AG04449 (cell line): Measurements from ENCODE around the gene PLEKHS1.
A peak's percentile ranks its signal among the peaks of the same experiment; 100 is the strongest.

Source experiments
- CTCF ChIA-PET: fragments of 350-600 bp; formaldehyde crosslinking; extraction: SDS; loops from one replicate; lab custom pipeline; 2021; ENCODE audit warnings: antibody characterized with exemption; lab: Yijun Ruan, JAX
- POLR2A ChIA-PET: fragments of 400-600, 350-600 bp; formaldehyde crosslinking; extraction: SDS; loops from one replicate; lab custom pipeline; 2020; ENCODE audit warnings: antibody characterized with exemption, inconsistent platforms; lab: Yijun Ruan, JAX
- DNase-seq: peaks from one replicate; pipeline ENCODE4 v3.0.0-alpha.2; 2010; ENCODE audit warnings: low read depth, low spot score
- H3K4me3 ChIP-seq: 2 replicates; pipeline ENCODE4 v1.5.1; 2011; ENCODE audit warnings: low read depth, mild to moderate bottlenecking, control low read depth, low read length
- CTCF ChIP-seq: IDR thresholded peaks from one replicate; pipeline ENCODE4 v1.5.1; 2011; ENCODE audit warnings: mild to moderate bottlenecking, moderate library complexity, low read length, control low read depth, inconsistent platforms; ENCODE audit not compliant: insufficient read depth; ENCODE audit errors: missing control alignments

The PLEKHS1 gene

DNA sequence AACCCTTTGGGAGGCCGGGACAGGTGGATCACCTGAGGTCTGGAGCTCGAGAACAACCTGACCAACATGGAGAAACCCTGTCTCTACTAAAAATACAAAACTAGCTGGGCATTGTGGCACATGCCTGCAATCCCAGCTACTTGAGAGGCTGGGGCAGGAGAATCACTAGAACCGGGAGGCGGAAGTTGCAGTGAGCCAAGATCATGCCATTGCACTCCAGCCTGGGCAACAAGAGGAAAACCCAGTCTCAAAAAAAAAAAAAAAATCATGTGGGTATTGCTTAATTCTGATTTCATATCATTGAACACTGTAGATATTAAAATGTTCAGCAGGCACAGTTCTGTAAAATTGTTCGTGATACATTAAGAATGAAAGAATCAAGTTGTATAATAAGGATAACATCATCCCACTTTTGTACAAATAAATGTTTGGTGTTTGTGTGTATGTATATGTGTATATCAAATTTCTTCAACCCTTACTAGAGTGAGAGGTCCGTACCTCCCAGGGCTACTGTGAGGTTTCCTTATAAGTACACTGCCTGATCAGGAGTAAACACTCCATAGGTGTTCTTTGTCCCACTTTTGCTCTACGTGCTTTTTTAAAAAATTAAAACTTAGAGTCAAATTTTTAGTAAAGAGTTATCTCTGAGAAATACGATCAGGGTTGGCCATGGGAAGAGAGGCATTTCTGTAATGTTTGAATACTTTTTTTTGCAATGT, 31.7 kb downstream of the PLEKHS1 start:
- H3K4me3 ChIP-seq: no peak overlapping the region
- CTCF ChIA-PET: interaction anchor here (0.8 kb wide), 1 partner anchor 18 kb away, joined by 3 read pairs; no protein-coding TSS in a partner anchor
- DNase-seq: no peak
- no peak for TF ChIP-seq CTCF
- POLR2A ChIA-PET: no interaction called here

- TF ChIP-seq CTCF: no peak
- H3K4me3 ChIP-seq: no peak overlapping the region
- ChIA-PET CTCF (interaction anchor here (0.7 to 6.8 kb wide), 4 partner anchors 9 to 315 kb away, joined by 3 to 48 read pairs (median 3); no protein-coding TSS in a partner anchor), POLR2A (interaction anchor here (1.0 kb wide), 1 partner anchor 8 kb away, joined by 3 read pairs; no protein-coding TSS in a partner anchor)
- peak; percentile 86 for DNase-seq
These were observed 37.2 kb downstream of the PLEKHS1 start for GRCh38 chr10:113788604-113789083.

GRCh38 chr10:113791691-113792090, 40.2 kb downstream of the PLEKHS1 start:
- ChIA-PET POLR2A (no interaction called here), CTCF (interaction anchor here (0.7 to 6.8 kb wide), 3 partner anchors 9 to 312 kb away, joined by 3 to 48 read pairs (median 4); no protein-coding TSS in a partner anchor)

DNA sequence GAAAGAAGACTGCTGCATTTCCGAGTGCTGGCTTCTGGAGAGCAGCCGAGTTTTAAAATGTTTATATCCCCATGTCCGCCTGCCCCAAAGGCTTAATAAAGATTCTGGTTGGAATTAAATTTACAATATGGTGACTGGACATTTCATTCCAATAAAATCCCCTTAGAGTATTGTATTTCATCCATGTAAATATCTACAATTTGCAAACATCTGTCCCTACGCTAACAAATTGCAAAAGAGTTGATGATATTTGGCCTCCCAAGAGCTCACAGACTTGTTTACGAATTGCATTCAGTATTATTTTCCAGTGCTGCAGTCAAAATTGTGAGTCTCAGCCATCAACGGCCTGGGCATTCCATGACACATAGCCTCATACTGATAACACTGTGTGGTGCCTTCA, 50.1 kb downstream of the PLEKHS1 start:
- CTCF ChIA-PET: interaction anchor here (0.5 to 14.1 kb wide), 7 partner anchors 10 to 303 kb away, joined by 3 to 335 read pairs (median 3); no protein-coding TSS in a partner anchor
- no peak overlapping the region for H3K4me3 ChIP-seq

More at GRCh38 chr10:113791691-113792090, 40.2 kb downstream of the PLEKHS1 start:
- no peak for TF ChIP-seq CTCF
- H3K4me3 ChIP-seq: no peak overlapping the region
- no peak for DNase-seq

GRCh38 chr10:113802997-113803396, 51.5 kb downstream of the PLEKHS1 start:
- no peak for TF ChIP-seq CTCF
- H3K4me3 ChIP-seq: no peak overlapping the region
- CTCF ChIA-PET: interaction anchor here (0.8 to 14.1 kb wide), 4 partner anchors 12 to 330 kb away, joined by 3 to 335 read pairs (median 26); no protein-coding TSS in a partner anchor
- POLR2A ChIA-PET: no interaction called here
- no peak for DNase-seq

More for the DNA sequence above, 50.1 kb downstream of the PLEKHS1 start:
- no peak for TF ChIP-seq CTCF
- POLR2A ChIA-PET: no interaction called here
- DNase-seq: no peak

DNA sequence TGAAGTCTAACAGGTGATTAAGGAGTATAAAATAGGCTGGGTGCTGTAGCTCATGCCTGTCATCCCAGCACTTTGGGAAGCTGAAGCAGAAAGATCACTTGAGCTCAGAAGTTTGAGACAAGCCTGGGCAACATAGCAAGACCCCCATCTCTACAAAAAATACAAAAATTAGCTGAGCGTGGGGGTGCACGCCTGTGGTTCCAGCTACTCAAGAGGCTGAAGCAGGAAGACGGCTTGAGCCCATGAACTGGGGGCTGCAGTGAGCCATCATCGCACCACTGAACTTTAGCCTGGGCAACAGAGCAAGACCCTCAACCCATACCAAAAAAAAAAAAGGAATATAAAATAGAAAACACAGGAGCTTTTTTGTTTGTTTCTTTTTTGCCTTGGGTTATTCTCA, 55.0 kb downstream of the PLEKHS1 start:
- DNase-seq: no peak
- POLR2A ChIA-PET: no interaction called here
- H3K4me3 ChIP-seq: no peak overlapping the region
- TF ChIP-seq CTCF: no peak
- CTCF ChIA-PET: interaction anchor here (0.9 to 14.1 kb wide), 4 partner anchors 8 to 298 kb away, joined by 3 to 335 read pairs (median 3); no protein-coding TSS in a partner anchor
